Vagina (tissue), 2 donors: ENCODE results near the gene MAP1B. TPM values are rescaled to one million over a fixed set of nuclear protein-coding genes. Genes with fewer than 3 reads are reported as not detected.

ENCODE experiments used
- DNase-seq, 2 donors: peaks; one replicate each; pipeline ENCODE4 v3.0.0-alpha.2; 2017; ENCODE audit errors: extremely low spot score in 2 of 2
- H3K27ac ChIP-seq: fragments of 200-600 bp; sonication (generic); one replicate; pipeline ENCODE4 v1.5.1; 2019
- H3K27me3 ChIP-seq: fragments of 200-600 bp; sonication (generic); one replicate; pipeline ENCODE4 v1.5.1; 2019
- H3K36me3 ChIP-seq, 2 donors: fragments of 200-600 bp; sonication (generic); one replicate each; pipeline ENCODE4 v1.5.1; 2017 to 2019
- H3K4me1 ChIP-seq: fragments of 200-600 bp; sonication (generic); one replicate; pipeline ENCODE4 v1.5.1; 2019
- H3K4me3 ChIP-seq, 2 donors: fragments of 200-600 bp; sonication (generic); 1 replicate in 1 of 2; 2 replicates in 1 of 2; pipeline ENCODE4 v1.5.1; 2016 to 2019
- H3K9me3 ChIP-seq: fragments of 200-600 bp; sonication (generic); one replicate; pipeline ENCODE4 v1.5.1; 2019
- CTCF ChIP-seq, 3 experiments: fragments of 450-650 bp in 2 of 3; fragments of 200-600 bp in 1 of 3; sonication (generic) in 1 of 3; IDR thresholded peaks; one replicate each; pipeline ENCODE4 v1.5.1; 2017 to 2019; ENCODE audit warnings: antibody characterized with exemption in 3 of 3, mild to moderate bottlenecking in 2 of 3, moderate library complexity in 2 of 3
- POLR2A ChIP-seq, 2 donors: fragments of 450-650 bp; IDR thresholded peaks; one replicate each; pipeline ENCODE4 v1.6.1; 2017; ENCODE audit warnings: antibody characterized with exemption in 2 of 2, mild to moderate bottlenecking in 2 of 2, moderate library complexity in 2 of 2
- POLR2AphosphoS5 ChIP-seq, 2 donors: sonication (generic); formaldehyde crosslinking; IDR thresholded peaks; one replicate each; pipeline ENCODE4 v1.9.0; 2017; ENCODE audit warnings: antibody characterized with exemption in 2 of 2, mild to moderate bottlenecking in 2 of 2, low read depth in 1 of 2; ENCODE audit not compliant: insufficient read depth in 1 of 2
- intact Hi-C: fragments of 100-400 bp; cut with DNase I; formaldehyde crosslinking; loops from one replicate; pipeline ENCODE4 v1.15.1; 2023
- total RNA-seq: library from RNA; depleted of rRNA; stranded (reverse); fragments of >200 nt; gene quantifications from one replicate; pipeline ENCODE4 v1.2.3, GENCODE V29; 2016

MAP1B gene
- total RNA-seq, 1 donor from 2014 or later, result 386 TPM

GRCh38 chr5:72182686-72183085 is 75.4 kb downstream of the MAP1B start:
- intact Hi-C loops, result no loop called here

GRCh38 chr5:72183101-72183520 is 75.8 kb downstream of the MAP1B start:
- intact Hi-C loops, result no loop called here
- H3K27me3 ChIP-seq, result no peaks in the 10 kb centered on the region
- peaks cover 34% of the 10 kb centered on the region for H3K4me1 ChIP-seq
- DNase-seq, result no peak
- H3K4me3 ChIP-seq, result no peak overlapping the region
- H3K27ac ChIP-seq, result no peak overlapping the region
- H3K36me3 ChIP-seq, result peaks cover 0 to 8% of the 10 kb centered on the region in 2 donors
- H3K9me3 ChIP-seq, result no peaks in the 10 kb centered on the region
- TF ChIP-seq CTCF (IDR thresholded peaks at IDR 0.05) (no peak), POLR2A (IDR thresholded peaks at IDR 0.05) (no peak)

More at GRCh38 chr5:72182686-72183085, 75.4 kb downstream of the MAP1B start:
- DNase-seq, result no peak
- Histone ChIP-seq H3K4me1 (peaks cover 36% of the 10 kb centered on the region), H3K27me3 (no peaks in the 10 kb centered on the region), H3K27ac (no peak overlapping the region), H3K36me3 (peaks cover 0 to 8% of the 10 kb centered on the region in 2 donors), H3K9me3 (no peaks in the 10 kb centered on the region), H3K4me3 (no peak overlapping the region)
- no peak for TF ChIP-seq POLR2A (IDR thresholded peaks at IDR 0.05)
- no peak for TF ChIP-seq CTCF (IDR thresholded peaks at IDR 0.05)
- no peak for TF ChIP-seq POLR2AphosphoS5 (IDR thresholded peaks at IDR 0.05; ENCODE audit: insufficient read depth in 1 of 2, low read depth in 1 of 2)

GRCh38 chr5:72184408-72184807 is 77.1 kb downstream of the MAP1B start:
- DNase-seq, result no peak
- Histone ChIP-seq H3K27ac (no peak overlapping the region), H3K4me1 (peaks cover 21% of the 10 kb centered on the region), H3K36me3 (peaks cover 0 to 8% of the 10 kb centered on the region in 2 donors), H3K9me3 (no peaks in the 10 kb centered on the region), H3K27me3 (no peaks in the 10 kb centered on the region), H3K4me3 (no peak overlapping the region)
- intact Hi-C loops, result no loop called here
- no peak for TF ChIP-seq POLR2A (IDR thresholded peaks at IDR 0.05)
- TF ChIP-seq POLR2AphosphoS5 (IDR thresholded peaks at IDR 0.05; ENCODE audit: insufficient read depth in 1 of 2, low read depth in 1 of 2), result no peak

GRCh38 chr5:72185496-72186329 is 78.4 kb downstream of the MAP1B start:
- TF ChIP-seq POLR2A (IDR thresholded peaks at IDR 0.05), result no peak
- no peak for TF ChIP-seq POLR2AphosphoS5 (IDR thresholded peaks at IDR 0.05; ENCODE audit: insufficient read depth in 1 of 2, low read depth in 1 of 2)
- TF ChIP-seq CTCF (IDR thresholded peaks at IDR 0.05), result no peak
- Histone ChIP-seq H3K9me3 (no peaks in the 10 kb centered on the region), H3K4me1 (peaks cover 9% of the 10 kb centered on the region), H3K27me3 (no peaks in the 10 kb centered on the region), H3K27ac (no peak overlapping the region), H3K4me3 (no peak overlapping the region), H3K36me3 (peaks cover 0 to 8% of the 10 kb centered on the region in 2 donors)
- DNase-seq, result no peak
- intact Hi-C loops, result no loop called here

GRCh38 chr5:72187388-72188075 is 80.3 kb downstream of the MAP1B start:
- H3K36me3 ChIP-seq, result peaks cover 0 to 8% of the 10 kb centered on the region in 2 donors
- intact Hi-C loops, result no loop called here
- no peak overlapping the region for H3K27ac ChIP-seq
- peaks cover 6% of the 10 kb centered on the region for H3K4me1 ChIP-seq
- no peaks in the 10 kb centered on the region for H3K9me3 ChIP-seq
- DNase-seq, result no peak
- no peak overlapping the region for H3K4me3 ChIP-seq
- H3K27me3 ChIP-seq, result no peaks in the 10 kb centered on the region
- TF ChIP-seq POLR2A (IDR thresholded peaks at IDR 0.05) (no peak), CTCF (IDR thresholded peaks at IDR 0.05) (no peak), POLR2AphosphoS5 (IDR thresholded peaks at IDR 0.05; ENCODE audit: insufficient read depth in 1 of 2, low read depth in 1 of 2) (no peak)
